Lower lobe of right lung (tissue), 2 donors: Measurements from ENCODE around the gene SPATA20. TPM values are rescaled to one million over a fixed set of nuclear protein-coding genes. Genes with fewer than 3 reads are reported as not detected.

ENCODE experiments used
- ATAC-seq, 2 donors: fragments of 200-7000 bp; cut with Tn5 transposase; one replicate each; pipeline ENCODE4 v1.9.1; 2020 to 2022; ENCODE audit warnings: mild to moderate bottlenecking in 2 of 2, moderate library complexity in 2 of 2
- DNase-seq: peaks from one replicate; pipeline ENCODE4 v3.0.0-alpha.2; 2020
- H3K27ac ChIP-seq: fragments of 200-600 bp; one replicate; pipeline ENCODE4 v1.8.0; 2022
- H3K27me3 ChIP-seq: fragments of 200-600 bp; one replicate; pipeline ENCODE4 v1.8.0; 2022; ENCODE audit warnings: low read depth
- H3K36me3 ChIP-seq: fragments of 200-600 bp; one replicate; pipeline ENCODE4 v1.8.0; 2022; ENCODE audit warnings: mild to moderate bottlenecking
- H3K4me1 ChIP-seq: fragments of 200-600 bp; one replicate; pipeline ENCODE4 v1.8.0; 2022
- H3K4me3 ChIP-seq: fragments of 200-600 bp; one replicate; pipeline ENCODE4 v1.8.0; 2022; ENCODE audit warnings: mild to moderate bottlenecking
- H3K9me3 ChIP-seq: fragments of 200-600 bp; one replicate; pipeline ENCODE4 v1.8.0; 2022
- CTCF ChIP-seq: fragments of 200-600 bp; IDR thresholded peaks from one replicate; pipeline ENCODE4 v1.8.0; 2022; ENCODE audit warnings: antibody characterized with exemption, mild to moderate bottlenecking
- intact Hi-C: fragments of 100-400 bp; cut with DNase I; formaldehyde crosslinking; loops from one replicate; pipeline ENCODE4 v1.11.0; 2022
- total RNA-seq: library from RNA; stranded (reverse); fragmentation: NEBNext Ultra II Directional; extraction: Animal tissue kit (Norgen Biotek cat#: 25700); gene quantifications from one replicate; pipeline ENCODE4 v1.2.1, GENCODE V29; 2021
- donor health status: DM: no; HTN: yes; CAD: no; lungs with severe emphysema.

Gene SPATA20
- total RNA-seq, 1 donor from 2014 or later: 29.7 TPM

- no peak overlapping the region for H3K27ac ChIP-seq
- H3K27me3 ChIP-seq: no peaks in the 10 kb centered on the region
- DNase-seq (peak; percentile 85), ATAC-seq (peak; percentile 79 to 90)
- intact Hi-C loops: no loop called here
- no peaks in the 10 kb centered on the region for H3K9me3 ChIP-seq
- no peaks in the 10 kb centered on the region for H3K36me3 ChIP-seq
- no peak for TF ChIP-seq CTCF
- no peak overlapping the region for H3K4me3 ChIP-seq
- H3K4me1 ChIP-seq: peaks cover 13% of the 10 kb centered on the region
These were observed 46.3 kb downstream of the SPATA20 start for GRCh38 chr17:50593321-50593720.

- intact Hi-C loops: no loop called here
- no peaks in the 10 kb centered on the region for H3K27me3 ChIP-seq
- H3K27ac ChIP-seq: no peak overlapping the region
- H3K4me3 ChIP-seq: no peak overlapping the region
- DNase-seq (no peak), ATAC-seq (no peak)
- H3K9me3 ChIP-seq: no peaks in the 10 kb centered on the region
- H3K36me3 ChIP-seq: no peaks in the 10 kb centered on the region
- H3K4me1 ChIP-seq: peaks cover 4% of the 10 kb centered on the region
- TF ChIP-seq CTCF: no peak
These were observed 47.3 kb downstream of the SPATA20 start for GRCh38 chr17:50594128-50594823.

GRCh38 chr17:50594892-50595291 lies 47.9 kb downstream of the SPATA20 start:
- H3K27ac ChIP-seq: no peak overlapping the region
- H3K9me3 ChIP-seq: no peaks in the 10 kb centered on the region
- DNase-seq (no peak), ATAC-seq (no peak)
- no peak for TF ChIP-seq CTCF
- intact Hi-C loops: no loop called here
- H3K27me3 ChIP-seq: no peaks in the 10 kb centered on the region
- no peak overlapping the region for H3K4me3 ChIP-seq
- no peaks in the 10 kb centered on the region for H3K4me1 ChIP-seq
- no peaks in the 10 kb centered on the region for H3K36me3 ChIP-seq

GRCh38 chr17:50596191-50597037 lies 49.4 kb downstream of the SPATA20 start:
- Histone ChIP-seq H3K4me3 (no peak overlapping the region), H3K9me3 (no peaks in the 10 kb centered on the region), H3K27me3 (peaks cover 8% of the 10 kb centered on the region), H3K36me3 (no peaks in the 10 kb centered on the region), H3K27ac (no peak overlapping the region), H3K4me1 (no peaks in the 10 kb centered on the region)
- intact Hi-C loops: no loop called here
- no peak for ATAC-seq
- TF ChIP-seq CTCF: peak; percentile 21
- DNase-seq: no peak

GRCh38 chr17:50598487-50598886 lies 51.5 kb downstream of the SPATA20 start:
- Histone ChIP-seq H3K4me1 (no peaks in the 10 kb centered on the region), H3K27ac (no peak overlapping the region), H3K36me3 (no peaks in the 10 kb centered on the region), H3K27me3 (peaks cover 8% of the 10 kb centered on the region), H3K4me3 (no peak overlapping the region), H3K9me3 (no peaks in the 10 kb centered on the region)
- intact Hi-C loops: no loop called here
- no peak for TF ChIP-seq CTCF
- no peak for DNase-seq
- ATAC-seq: no peak
